Keratinocyte (primary cell): ENCODE results near the gene SYNE2.

Experiments
- EZH2 ChIP-seq: IDR thresholded peaks from one replicate; pipeline ENCODE4 v1.6.1; 2012; ENCODE audit warnings: inconsistent platforms, mild to moderate bottlenecking, low read length, moderate library complexity
- TF ChIP-seq, protein P1 (sequence below), 3 experiments: IDR thresholded peaks in 1 of 3; conservative IDR thresholded peaks in 1 of 3; optimal IDR thresholded peaks in 1 of 3; 2 replicates in 2 of 3; 3 replicates in 1 of 3; pipeline versions ENCODE3 to v1.5.1; 2011; ENCODE audit warnings: low read length in 3 of 3, mild to moderate bottlenecking in 3 of 3, moderate library complexity in 2 of 3, control low read depth in 1 of 3, inconsistent platforms in 1 of 3; ENCODE audit not compliant: insufficient read depth in 2 of 3; ENCODE audit errors: extremely low read depth in 1 of 3

DNA sequence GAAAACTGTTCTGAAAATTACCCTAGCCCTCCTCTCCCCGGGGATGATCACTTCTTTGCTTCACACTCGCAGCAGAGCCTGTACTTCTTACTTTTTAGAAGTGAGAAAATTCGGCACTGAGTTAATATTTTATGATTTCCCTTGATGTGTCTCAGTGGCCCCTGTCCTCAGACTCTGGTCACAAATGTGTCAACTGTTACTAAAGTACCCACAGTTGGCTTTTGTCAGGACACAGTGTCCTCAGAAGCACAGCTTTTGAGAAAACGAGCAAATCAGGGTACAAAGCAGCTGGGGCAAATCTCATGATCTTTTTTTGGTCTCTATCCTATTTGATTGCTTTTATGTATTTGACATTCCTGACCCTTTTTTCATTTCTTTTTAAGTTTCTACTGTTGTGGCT lies 142.5 kb downstream of the SYNE2 start:
- TF ChIP-seq, protein P1, sequence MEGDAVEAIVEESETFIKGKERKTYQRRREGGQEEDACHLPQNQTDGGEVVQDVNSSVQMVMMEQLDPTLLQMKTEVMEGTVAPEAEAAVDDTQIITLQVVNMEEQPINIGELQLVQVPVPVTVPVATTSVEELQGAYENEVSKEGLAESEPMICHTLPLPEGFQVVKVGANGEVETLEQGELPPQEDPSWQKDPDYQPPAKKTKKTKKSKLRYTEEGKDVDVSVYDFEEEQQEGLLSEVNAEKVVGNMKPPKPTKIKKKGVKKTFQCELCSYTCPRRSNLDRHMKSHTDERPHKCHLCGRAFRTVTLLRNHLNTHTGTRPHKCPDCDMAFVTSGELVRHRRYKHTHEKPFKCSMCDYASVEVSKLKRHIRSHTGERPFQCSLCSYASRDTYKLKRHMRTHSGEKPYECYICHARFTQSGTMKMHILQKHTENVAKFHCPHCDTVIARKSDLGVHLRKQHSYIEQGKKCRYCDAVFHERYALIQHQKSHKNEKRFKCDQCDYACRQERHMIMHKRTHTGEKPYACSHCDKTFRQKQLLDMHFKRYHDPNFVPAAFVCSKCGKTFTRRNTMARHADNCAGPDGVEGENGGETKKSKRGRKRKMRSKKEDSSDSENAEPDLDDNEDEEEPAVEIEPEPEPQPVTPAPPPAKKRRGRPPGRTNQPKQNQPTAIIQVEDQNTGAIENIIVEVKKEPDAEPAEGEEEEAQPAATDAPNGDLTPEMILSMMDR (optimal IDR thresholded peaks at IDR 0.05 in 1 of 3, IDR thresholded peaks at IDR 0.05 in 1 of 3, conservative IDR thresholded peaks at IDR 0.05 in 1 of 3; ENCODE audit: extremely low read depth in 1 of 3, insufficient read depth in 2 of 3, low read length in 3 of 3) = no peak
- no peak for TF ChIP-seq EZH2
